ENCODE data around the gene LRRC38. TPM values are rescaled to one million over a fixed set of nuclear protein-coding genes. Genes with fewer than 3 reads are reported as not detected.

LRRC38 gene
- total and polyA plus RNA-seq, 2 of the 4 experiments (the other 2 are of a cell fraction) = not detected

GRCh38 chr1:13539683-13540082 lies 25.9 kb upstream of the LRRC38 start:
- H3K9me3 ChIP-seq (ENCODE audit: control insufficient read depth, insufficient read depth, low read length) = peaks cover 37% of the 10 kb centered on the region
- no peak overlapping the region for H2BK20ac ChIP-seq (ENCODE audit: low read depth, low read length)
- no peak for DNase-seq
- no peaks in the 10 kb centered on the region for H3K9me1 ChIP-seq (ENCODE audit: insufficient read depth, low read length)
- no peak overlapping the region for H3K23ac ChIP-seq (ENCODE audit: low read depth, low read length)
- dilution Hi-C loops (cut with HindIII; ENCODE audit: low sequenced_read_pairs, unreplicated experiment) (no loop called here), in situ Hi-C loops (cut with MboI; ENCODE audit: low sequenced_read_pairs) (no loop called here), intact Hi-C loops (cut with micrococcal nuclease) (no loop called here)
- H3K4me1 ChIP-seq (ENCODE audit: control insufficient read depth, insufficient read depth, low read length) = no peaks in the 10 kb centered on the region
- no peak overlapping the region for H2AK5ac ChIP-seq (ENCODE audit: low read depth, low read length)
- no peak overlapping the region for H2BK15ac ChIP-seq (ENCODE audit: low read depth, low read length)
- H3K4ac ChIP-seq (ENCODE audit: low read depth, low read length) = no peak overlapping the region
- H2AK9ac ChIP-seq (replicated peaks; ENCODE audit: low read depth, low read length, poor library complexity) = no peak overlapping the region
- H2BK5ac ChIP-seq (ENCODE audit: low read depth, low read length, poor library complexity, severe bottlenecking) = no peak overlapping the region
- H4K91ac ChIP-seq (ENCODE audit: insufficient read depth, low read depth, low read length) = no peak overlapping the region
- no peak overlapping the region for H4K5ac ChIP-seq (ENCODE audit: low read depth, low read length)
- no peak overlapping the region for H4K8ac ChIP-seq (ENCODE audit: low read depth in 2 of 2, low read length in 2 of 2)
- no peak overlapping the region for H3K14ac ChIP-seq (replicated peaks; ENCODE audit: low read depth, low read length)
- ATAC-seq (ENCODE audit: low read depth) = no peak
- H2BK120ac ChIP-seq (ENCODE audit: low read depth, low read length) = no peak overlapping the region
- WGBS, 2 experiments (ENCODE audit: extremely low coverage in 2 of 2, insufficient read length in 1 of 2) = no CpG with 5 or more reads among the region's 2 CpGs
- ChIA-PET CTCF (no interaction called here), POLR2A (ENCODE audit: unreplicated experiment) (no interaction called here)
- no peak for TF ChIP-seq RAD21 (IDR thresholded peaks at IDR 0.05; ENCODE audit: low read length)
- no peak for TF ChIP-seq RFX5 (IDR thresholded peaks at IDR 0.05; ENCODE audit: low read depth, low read length)
- TF ChIP-seq ELK1 (IDR thresholded peaks at IDR 0.05; ENCODE audit: borderline replicate concordance, low read depth, low read length) = no peak
- TF ChIP-seq CTCF (conservative IDR thresholded peaks at IDR 0.05; ENCODE audit: low read depth, low read length) = no peak
- TF ChIP-seq USF2 (IDR thresholded peaks at IDR 0.05; ENCODE audit: low read depth, low read length) = no peak
- no peak for TF ChIP-seq RCOR1 (IDR thresholded peaks at IDR 0.05; ENCODE audit: insufficient replicate concordance, low read length)
- no peak overlapping the region for H3K4me3 ChIP-seq (ENCODE audit: insufficient read depth, low read depth, low read length)
- no peak overlapping the region for H3K27ac ChIP-seq (ENCODE audit: insufficient read depth, low read length)
- H3K4me2 ChIP-seq (ENCODE audit: low read depth, low read length) = no peak overlapping the region
- no TSS peak for BruUV-seq (replicated peaks)
- H3K9ac ChIP-seq (ENCODE audit: low read depth, low read length) = no peak overlapping the region
- H3K36me3 ChIP-seq (ENCODE audit: control insufficient read depth, insufficient read depth, low read length) = no peaks in the 10 kb centered on the region
- no peaks in the 10 kb centered on the region for H3K79me1 ChIP-seq (ENCODE audit: low read depth in 1 of 2, low read length in 2 of 2)
- no peak overlapping the region for H3K56ac ChIP-seq (ENCODE audit: extremely low read depth, insufficient read depth, low read length)
- H2AFZ ChIP-seq (replicated peaks; ENCODE audit: low read length, poor library complexity) = no peak overlapping the region
- H3K27me3 ChIP-seq (ENCODE audit: control insufficient read depth, insufficient read depth, low read length) = no peaks in the 10 kb centered on the region
- H3K18ac ChIP-seq (ENCODE audit: low read depth, low read length) = no peak overlapping the region
- H4K20me1 ChIP-seq (ENCODE audit: insufficient read depth, low read length) = no peaks in the 10 kb centered on the region
